ENCODE measurements around the gene PSAPL1.

GRCh38 chr4:7427831-7428260 is 6.9 kb downstream of the PSAPL1 start:
- TF ChIP-seq ZNF274 (IDR thresholded peaks at IDR 0.05; ENCODE audit: low read depth, low read length) (no peak), SUZ12 (IDR thresholded peaks at IDR 0.05; ENCODE audit: extremely low read depth, insufficient read depth, insufficient read length) (no peak)
